Left ventricle myocardium inferior (tissue), 1 donor: ENCODE data around the gene NGLY1. TPM values are rescaled to one million over a fixed set of nuclear protein-coding genes. Genes with fewer than 3 reads are reported as not detected.

Source experiments
- DNase-seq: peaks from one replicate; pipeline ENCODE4 v3.0.0-alpha.2; 2020
- H3K27ac ChIP-seq: fragments of 200-600 bp; replicated peaks from 2 replicates; pipeline ENCODE4 v1.8.0; 2021
- H3K27me3 ChIP-seq: fragments of 200-600 bp; 2 replicates; pipeline ENCODE4 v1.8.0; 2021; ENCODE audit warnings: low read depth
- H3K36me3 ChIP-seq: fragments of 200-600 bp; 2 replicates; pipeline ENCODE4 v1.8.0; 2021
- H3K4me1 ChIP-seq: fragments of 200-600 bp; 2 replicates; pipeline ENCODE4 v1.8.0; 2021
- H3K4me3 ChIP-seq: fragments of 200-600 bp; 2 replicates; pipeline ENCODE4 v1.8.0; 2021; ENCODE audit warnings: mild to moderate bottlenecking, moderate library complexity
- H3K9me3 ChIP-seq: fragments of 200-600 bp; replicated peaks from 2 replicates; pipeline ENCODE4 v1.8.0; 2021
- intact Hi-C: fragments of 100-400 bp; cut with micrococcal nuclease; formaldehyde crosslinking; loops from one replicate; pipeline ENCODE4 v1.11.0; 2022
- total RNA-seq: library from RNA; stranded (reverse); fragmentation: NEBNext Ultra II Directional; extraction: Animal tissue kit (Norgen Biotek cat#: 25700); gene quantifications from one replicate; pipeline ENCODE4 v1.2.1, GENCODE V29; 2021
- TF ChIP-seq, protein P1 (sequence below): fragments of 200-600 bp; IDR thresholded peaks from 2 replicates; pipeline ENCODE4 v1.8.0; 2021; ENCODE audit warnings: antibody characterized with exemption, mild to moderate bottlenecking, borderline replicate concordance
- donor health status: DM: no; HTN: yes; CAD: no; lungs with severe emphysema.

Gene NGLY1
- total RNA-seq, 1 donor from 2014 or later: 27.7 TPM

DNA sequence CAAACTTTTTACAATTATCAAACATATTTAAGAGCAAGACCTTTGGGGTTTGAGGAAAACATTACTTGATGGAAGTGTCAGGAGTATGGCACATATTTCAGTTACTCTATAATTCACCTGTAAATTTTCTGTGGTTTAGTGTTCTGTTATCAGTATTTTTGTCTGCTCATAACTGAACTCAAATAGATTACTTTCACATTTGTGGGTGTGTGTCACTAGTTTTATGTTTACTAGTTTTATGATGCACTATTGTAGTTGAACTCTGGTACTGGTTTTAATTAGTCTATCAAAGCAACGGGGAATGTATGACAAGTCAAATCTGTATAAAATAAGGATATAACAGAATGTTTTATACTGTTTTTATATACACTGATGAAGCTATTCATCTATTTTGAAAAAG is 33.9 kb upstream of the NGLY1 start:
- DNase-seq: no peak
- Histone ChIP-seq H3K4me1 (no peaks in the 10 kb centered on the region), H3K27me3 (peaks cover 11% of the 10 kb centered on the region), H3K36me3 (no peaks in the 10 kb centered on the region), H3K4me3 (no peak overlapping the region), H3K27ac (no peak overlapping the region), H3K9me3 (peaks cover 20% of the 10 kb centered on the region)
- intact Hi-C loops: no loop called here
- TF ChIP-seq, protein P1, sequence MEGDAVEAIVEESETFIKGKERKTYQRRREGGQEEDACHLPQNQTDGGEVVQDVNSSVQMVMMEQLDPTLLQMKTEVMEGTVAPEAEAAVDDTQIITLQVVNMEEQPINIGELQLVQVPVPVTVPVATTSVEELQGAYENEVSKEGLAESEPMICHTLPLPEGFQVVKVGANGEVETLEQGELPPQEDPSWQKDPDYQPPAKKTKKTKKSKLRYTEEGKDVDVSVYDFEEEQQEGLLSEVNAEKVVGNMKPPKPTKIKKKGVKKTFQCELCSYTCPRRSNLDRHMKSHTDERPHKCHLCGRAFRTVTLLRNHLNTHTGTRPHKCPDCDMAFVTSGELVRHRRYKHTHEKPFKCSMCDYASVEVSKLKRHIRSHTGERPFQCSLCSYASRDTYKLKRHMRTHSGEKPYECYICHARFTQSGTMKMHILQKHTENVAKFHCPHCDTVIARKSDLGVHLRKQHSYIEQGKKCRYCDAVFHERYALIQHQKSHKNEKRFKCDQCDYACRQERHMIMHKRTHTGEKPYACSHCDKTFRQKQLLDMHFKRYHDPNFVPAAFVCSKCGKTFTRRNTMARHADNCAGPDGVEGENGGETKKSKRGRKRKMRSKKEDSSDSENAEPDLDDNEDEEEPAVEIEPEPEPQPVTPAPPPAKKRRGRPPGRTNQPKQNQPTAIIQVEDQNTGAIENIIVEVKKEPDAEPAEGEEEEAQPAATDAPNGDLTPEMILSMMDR: no peak

DNA sequence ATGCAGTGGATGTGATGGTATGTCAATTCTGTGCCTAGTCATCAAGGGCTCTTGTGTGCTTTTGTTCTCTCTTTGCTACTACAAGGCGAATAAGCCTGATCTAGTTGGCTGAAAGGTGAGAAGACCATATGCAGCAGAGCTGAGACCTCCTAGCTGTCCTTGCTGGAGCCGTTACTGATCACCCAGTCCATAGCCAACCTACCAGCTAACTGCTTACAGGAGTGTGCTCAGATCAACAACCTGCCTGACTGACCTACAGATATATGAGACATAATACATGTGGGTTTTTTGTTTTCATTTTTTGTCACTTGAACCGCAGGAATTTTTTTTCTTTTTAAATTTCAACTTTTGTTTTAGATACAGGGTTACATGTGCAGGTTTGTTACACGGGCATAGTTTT is 29.4 kb upstream of the NGLY1 start:
- TF ChIP-seq, protein P1: no peak

DNA sequence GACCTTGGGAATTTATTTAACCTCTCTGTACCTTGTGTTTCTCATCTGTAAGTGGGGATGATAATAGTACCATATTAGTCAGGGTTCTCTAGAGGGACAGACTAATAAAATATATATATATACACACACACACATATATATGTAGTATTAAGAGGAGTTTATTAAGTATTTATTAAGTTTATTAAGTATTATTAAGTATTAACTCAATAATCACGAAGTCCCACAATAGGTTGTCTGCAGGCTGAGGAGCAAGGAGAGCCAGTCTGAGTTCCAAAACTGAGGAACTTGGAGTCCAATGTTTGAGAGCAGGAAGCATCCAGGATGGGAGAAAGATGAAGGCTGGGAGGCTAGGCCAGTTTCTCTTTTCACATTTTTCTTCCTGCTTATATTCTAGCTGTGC is 21.4 kb upstream of the NGLY1 start:
- H3K9me3 ChIP-seq: no peaks in the 10 kb centered on the region
- no peaks in the 10 kb centered on the region for H3K36me3 ChIP-seq
- no peaks in the 10 kb centered on the region for H3K4me1 ChIP-seq
- H3K27me3 ChIP-seq: peaks cover 35% of the 10 kb centered on the region
- no peak overlapping the region for H3K4me3 ChIP-seq
- no peak for DNase-seq
- TF ChIP-seq, protein P1: no peak
- H3K27ac ChIP-seq: no peak overlapping the region
- intact Hi-C loops: no loop called here

More for the DNA sequence above, 29.4 kb upstream of the NGLY1 start:
- no peak overlapping the region for H3K4me3 ChIP-seq
- intact Hi-C loops: no loop called here
- H3K9me3 ChIP-seq: peaks cover 20% of the 10 kb centered on the region
- H3K36me3 ChIP-seq: no peaks in the 10 kb centered on the region
- DNase-seq: no peak
- no peak overlapping the region for H3K27ac ChIP-seq
- H3K4me1 ChIP-seq: no peaks in the 10 kb centered on the region
- peaks cover 31% of the 10 kb centered on the region for H3K27me3 ChIP-seq

DNA sequence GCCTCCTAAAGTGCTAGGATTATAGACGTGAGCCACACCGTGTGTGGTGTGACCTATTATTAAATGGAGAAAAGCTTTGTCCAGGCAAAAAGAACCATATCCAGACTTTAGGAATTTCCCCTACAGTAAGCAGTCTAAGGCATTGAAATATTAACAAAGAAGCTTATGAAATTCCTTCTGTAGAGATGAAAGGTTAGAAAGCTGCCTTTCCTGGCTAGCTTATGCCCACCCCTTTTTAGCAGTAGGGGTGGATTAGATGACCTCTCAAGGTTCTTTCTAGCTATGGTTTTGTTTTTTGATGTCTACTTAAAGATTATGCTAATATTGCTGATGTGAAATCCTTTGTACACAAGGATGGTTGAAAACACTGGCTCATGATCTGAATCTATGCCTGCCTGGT is 20.6 kb upstream of the NGLY1 start:
- no peaks in the 10 kb centered on the region for H3K4me1 ChIP-seq
- no peak for DNase-seq
- peaks cover 30% of the 10 kb centered on the region for H3K27me3 ChIP-seq

DNA sequence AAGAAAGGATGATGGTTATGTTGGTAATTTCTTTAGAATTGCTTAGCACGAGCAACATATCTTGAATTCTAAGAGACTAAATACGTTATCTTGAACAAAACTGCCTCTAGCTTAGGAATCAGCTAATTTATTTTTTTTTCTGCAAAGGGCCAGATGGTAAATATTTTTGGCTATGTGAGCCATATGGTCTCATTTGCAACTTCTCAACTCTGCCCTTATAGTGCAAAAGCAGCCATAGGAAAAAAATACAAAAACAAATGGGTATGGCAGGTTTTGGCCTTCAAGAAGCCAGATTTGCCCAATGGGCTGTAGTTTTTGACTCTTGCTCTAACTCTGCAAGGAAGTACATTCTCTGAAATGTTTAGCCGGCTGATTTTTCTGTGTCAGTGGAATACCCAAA is 18.5 kb upstream of the NGLY1 start:
- intact Hi-C loops: no loop called here
- no peak for DNase-seq
- Histone ChIP-seq H3K9me3 (no peaks in the 10 kb centered on the region), H3K4me3 (no peak overlapping the region), H3K27ac (no peak overlapping the region), H3K27me3 (peaks cover 12% of the 10 kb centered on the region), H3K36me3 (no peaks in the 10 kb centered on the region), H3K4me1 (no peaks in the 10 kb centered on the region)
- TF ChIP-seq, protein P1: no peak

More for the DNA sequence above, 20.6 kb upstream of the NGLY1 start:
- Histone ChIP-seq H3K9me3 (no peaks in the 10 kb centered on the region), H3K27ac (no peak overlapping the region), H3K4me3 (no peak overlapping the region), H3K36me3 (no peaks in the 10 kb centered on the region)
- intact Hi-C loops: no loop called here
- TF ChIP-seq, protein P1: no peak
